HG03442 (cell line): ENCODE results near the gene OR8B8.
"Not testable (repeated sequence)": the region's sequence is repeated elsewhere in the genome, so short reads cannot be mapped to it uniquely, and the experiment has no call there.

Source experiments
- ATAC-seq: cut with Tn5 transposase; IDR thresholded peaks from one replicate; pipeline ENCODE4 v1.9.1; 2021; ENCODE audit warnings: mild to moderate bottlenecking, moderate library complexity; ENCODE audit not compliant: unreplicated experiment

The OR8B8 gene

GRCh38 chr11:124445646-124446150 lies at the start of gene OR8B8:
OR8B8 (minus strand) TSS chr11:124445696; CDS start chr11:124441085, 4,611 bp downstream.
- ATAC-seq, result no peak

- no peak for ATAC-seq
Measured at GRCh38 chr11:124493016-124493655, 47.6 kb upstream of the OR8B8 start.

GRCh38 chr11:124483422-124483821 lies 37.9 kb upstream of the OR8B8 start:
- ATAC-seq, result no peak

GRCh38 chr11:124482362-124483147 lies 37.1 kb upstream of the OR8B8 start:
- no peak for ATAC-seq

- no peak for ATAC-seq
Measured at GRCh38 chr11:124481365-124482323, 36.1 kb upstream of the OR8B8 start.

GRCh38 chr11:124479561-124479960 lies 34.1 kb upstream of the OR8B8 start:
- ATAC-seq, result no peak

- ATAC-seq, result no peak
Measured at GRCh38 chr11:124475265-124475664, 29.8 kb upstream of the OR8B8 start.

GRCh38 chr11:124474779-124475178 lies 29.3 kb upstream of the OR8B8 start:
- ATAC-seq, result no peak

GRCh38 chr11:124474079-124474478 lies 28.6 kb upstream of the OR8B8 start:
- no peak for ATAC-seq

- no peak for ATAC-seq
Measured at GRCh38 chr11:124473476-124473875, 28.0 kb upstream of the OR8B8 start.

GRCh38 chr11:124470561-124471227 lies 25.2 kb upstream of the OR8B8 start:
- no peak for ATAC-seq

GRCh38 chr11:124467381-124467927 lies 22.0 kb upstream of the OR8B8 start:
- no peak for ATAC-seq

- no peak for ATAC-seq
Measured at GRCh38 chr11:124465368-124465767, 19.9 kb upstream of the OR8B8 start.

- ATAC-seq, result no peak
Measured at GRCh38 chr11:124463990-124464389, 18.5 kb upstream of the OR8B8 start.

- no peak for ATAC-seq
Measured at GRCh38 chr11:124463324-124463723, 17.8 kb upstream of the OR8B8 start.

- ATAC-seq, result no peak
Measured at GRCh38 chr11:124460459-124460858, 15.0 kb upstream of the OR8B8 start.

GRCh38 chr11:124459379-124459778 lies 13.9 kb upstream of the OR8B8 start:
- not testable (repeated sequence) for ATAC-seq

GRCh38 chr11:124454552-124454951 lies 9.1 kb upstream of the OR8B8 start:
- ATAC-seq, result no peak

GRCh38 chr11:124446916-124447315 lies 1.4 kb upstream of the OR8B8 start:
- no peak for ATAC-seq

- ATAC-seq, result no peak
Measured at GRCh38 chr11:124442847-124443246, 2.6 kb downstream of the OR8B8 start.
